ENCODE data around the gene MYBPC1. TPM values are rescaled to one million over a fixed set of nuclear protein-coding genes. Genes with fewer than 3 reads are reported as not detected.
A peak's percentile ranks its signal among the peaks of the same experiment; 100 is the strongest.

The MYBPC1 gene
- polyA plus RNA-seq, 3 donors, result 0.04 to 0.16 TPM; not detected in 1

- no peak overlapping the region for H2AFZ ChIP-seq (ENCODE audit: insufficient read depth, low read depth, low read length, poor library complexity, severe bottlenecking)
- intact Hi-C loops (cut with micrococcal nuclease), result no loop called here
- H3K27ac ChIP-seq (ENCODE audit: low read depth in 1 of 2, low read length in 2 of 2), result no peak overlapping the region
- no peak overlapping the region for H3K9ac ChIP-seq (ENCODE audit: insufficient read depth, low read length, poor library complexity, severe bottlenecking)
- H3K4me2 ChIP-seq (replicated peaks; ENCODE audit: extremely low read depth, low read length, poor library complexity, severe bottlenecking), result no peak overlapping the region
- peaks cover 10 to 19% of the 10 kb centered on the region in 2 donors for H3K36me3 Mint-ChIP-seq
- H3K27me3 ChIP-seq (ENCODE audit: control insufficient read depth in 2 of 2, insufficient read depth in 2 of 2, low read length in 2 of 2), result no peaks in the 10 kb centered on the region
- peaks cover 87% of the 10 kb centered on the region for H3K79me2 ChIP-seq (ENCODE audit: insufficient read depth, low read length)
- H3K4me1 ChIP-seq (ENCODE audit: control insufficient read depth in 1 of 2, insufficient read depth in 2 of 2, low read length in 2 of 2), result peaks cover 14 to 17% of the 10 kb centered on the region in 2 donors
- no peak overlapping the region for H3K4me3 Mint-ChIP-seq
- H3K4me1 Mint-ChIP-seq, result peaks cover 46% of the 10 kb centered on the region
- peak overlapping the region in 4 of 7 donors; percentile 26 to 55 (median 44) for H3K27ac Mint-ChIP-seq
- no peak overlapping the region for H3K4me3 ChIP-seq (replicated peaks in 1 of 3; ENCODE audit: low read depth in 2 of 3, low read length in 3 of 3)
- no peaks in the 10 kb centered on the region for H3K9me3 Mint-ChIP-seq
- peaks cover 49% of the 10 kb centered on the region for H4K20me1 ChIP-seq (ENCODE audit: insufficient read depth, low read length)
- no peaks in the 10 kb centered on the region for H3K9me3 ChIP-seq (replicated peaks in 1 of 2; ENCODE audit: control insufficient read depth in 1 of 2, insufficient read depth in 1 of 2, low read length in 2 of 2)
- no peak for DNase-seq
- peaks cover 5 to 14% of the 10 kb centered on the region in 2 donors for H3K36me3 ChIP-seq (replicated peaks in 1 of 2; ENCODE audit: control insufficient read depth in 1 of 2, insufficient read depth in 2 of 2, low read length in 2 of 2)
- no peak for TF ChIP-seq CTCF (IDR thresholded peaks at IDR 0.05)
- H3K27me3 Mint-ChIP-seq (ENCODE audit: low read depth in 3 of 3), result peaks cover 0 to 2% (median 0%) of the 10 kb centered on the region in 3 donors
- 94% methylated on average over 4 of the region's 5 CpGs for WGBS (ENCODE audit: insufficient coverage)
Measured at GRCh38 chr12:101713059-101713682, 118.4 kb downstream of the MYBPC1 start.

DNA sequence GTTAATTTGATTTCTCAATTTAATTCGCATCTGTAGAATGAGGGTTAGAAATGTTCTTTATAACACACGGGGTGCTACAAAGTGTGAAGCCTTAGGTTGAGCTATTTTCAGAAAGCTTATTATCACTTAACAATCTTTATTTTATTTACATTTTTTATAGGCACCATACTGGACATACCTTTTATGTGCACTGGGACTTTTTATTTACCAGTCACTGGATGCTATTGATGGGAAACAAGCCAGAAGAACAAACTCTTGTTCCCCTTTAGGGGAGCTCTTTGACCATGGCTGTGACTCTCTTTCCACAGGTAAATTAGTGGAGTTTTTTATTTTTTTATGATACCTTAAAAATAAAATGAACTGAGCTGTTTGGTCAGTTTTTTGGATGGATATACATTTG is 119.2 kb downstream of the MYBPC1 start:
- no peak overlapping the region for H3K4me3 ChIP-seq (replicated peaks in 1 of 3; ENCODE audit: low read depth in 2 of 3, low read length in 3 of 3)
- H3K27me3 ChIP-seq (ENCODE audit: control insufficient read depth in 2 of 2, insufficient read depth in 2 of 2, low read length in 2 of 2), result no peaks in the 10 kb centered on the region
- Mint-ChIP-seq H3K36me3 (peaks cover 11 to 23% of the 10 kb centered on the region in 2 donors), H3K4me3 (no peak overlapping the region), H3K27ac (peak overlapping the region in 1 of 7 donors; percentile 7), H3K9me3 (no peaks in the 10 kb centered on the region), H3K27me3 (ENCODE audit: low read depth in 3 of 3) (peaks cover 0 to 2% (median 0%) of the 10 kb centered on the region in 3 donors), H3K4me1 (peaks cover 46% of the 10 kb centered on the region)
- no peak for TF ChIP-seq CTCF (IDR thresholded peaks at IDR 0.05)
- no peaks in the 10 kb centered on the region for H3K9me3 ChIP-seq (replicated peaks in 1 of 2; ENCODE audit: control insufficient read depth in 1 of 2, insufficient read depth in 1 of 2, low read length in 2 of 2)
- H2AFZ ChIP-seq (ENCODE audit: insufficient read depth, low read depth, low read length, poor library complexity, severe bottlenecking), result no peak overlapping the region
- H3K79me2 ChIP-seq (ENCODE audit: insufficient read depth, low read length), result peaks cover 79% of the 10 kb centered on the region
- no peak overlapping the region for H3K4me2 ChIP-seq (replicated peaks; ENCODE audit: extremely low read depth, low read length, poor library complexity, severe bottlenecking)
- no CpG with 5 or more reads among the region's 2 CpGs for WGBS (ENCODE audit: insufficient coverage)
- no peak overlapping the region for H3K9ac ChIP-seq (ENCODE audit: insufficient read depth, low read length, poor library complexity, severe bottlenecking)
- intact Hi-C loops (cut with micrococcal nuclease), result no loop called here
- H3K27ac ChIP-seq (ENCODE audit: low read depth in 1 of 2, low read length in 2 of 2), result no peak overlapping the region
- peaks cover 14 to 17% of the 10 kb centered on the region in 2 donors for H3K4me1 ChIP-seq (ENCODE audit: control insufficient read depth in 1 of 2, insufficient read depth in 2 of 2, low read length in 2 of 2)
- H3K36me3 ChIP-seq (replicated peaks in 1 of 2; ENCODE audit: control insufficient read depth in 1 of 2, insufficient read depth in 2 of 2, low read length in 2 of 2), result peaks cover 5 to 21% of the 10 kb centered on the region in 2 donors
- H4K20me1 ChIP-seq (ENCODE audit: insufficient read depth, low read length), result peaks cover 46% of the 10 kb centered on the region
- DNase-seq, result no peak
